Measurements from ENCODE around the gene ZNF354B.
"Not testable (repeated sequence)": the region's sequence is repeated elsewhere in the genome, so short reads cannot be mapped to it uniquely, and the experiment has no call there.

ZNF354B gene

GRCh38 chr5:178859625-178860521 lies at the start of gene ZNF354B:
Gene ZNF354B, plus strand, starts transcription at chr5:178859953. Its CDS starts 1,095 bp downstream, at chr5:178861048.
- peak; percentile 95 for DNase-seq (ENCODE audit: low read depth)

DNA sequence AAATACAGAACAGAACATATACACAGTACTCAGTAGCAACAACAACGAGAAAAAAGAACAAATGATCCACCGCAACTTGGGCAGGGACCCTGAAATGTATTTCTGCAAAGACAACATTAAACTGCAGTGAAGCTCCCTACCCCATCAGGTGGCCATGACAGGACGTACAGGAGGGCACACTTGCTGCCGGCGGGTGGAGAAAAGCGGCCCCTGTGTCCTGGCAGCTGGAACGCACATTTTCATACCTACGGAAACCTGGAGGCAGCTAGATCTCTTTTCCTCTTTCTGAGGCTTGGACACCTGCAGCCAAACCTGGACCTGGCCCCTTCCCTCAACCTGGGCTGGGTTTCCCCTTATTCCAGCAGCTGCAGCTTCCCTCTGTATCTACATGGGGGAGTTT lies 42.2 kb upstream of the ZNF354B start:
- DNase-seq (ENCODE audit: low read depth): no peak

GRCh38 chr5:178818094-178818493 lies 41.7 kb upstream of the ZNF354B start:
- DNase-seq (ENCODE audit: low read depth): no peak

DNA sequence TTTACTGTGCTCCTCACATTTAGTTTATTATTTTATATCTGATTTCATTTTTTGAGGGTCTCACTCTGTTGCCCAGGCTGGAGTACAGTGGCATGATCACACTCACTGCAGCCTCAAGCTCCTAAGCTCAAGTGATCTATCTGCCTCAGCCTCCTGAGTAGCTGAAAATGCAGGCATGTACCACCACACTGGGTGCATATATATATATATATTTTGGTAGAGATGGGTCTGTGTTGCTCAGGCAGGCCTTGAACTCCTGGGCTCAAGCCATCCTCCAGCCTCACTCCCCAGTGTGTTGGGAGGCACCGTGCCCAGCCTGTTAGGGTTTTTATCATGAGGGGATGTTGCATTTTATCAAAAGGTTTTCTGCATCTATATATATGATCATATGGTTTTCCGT lies 39.8 kb upstream of the ZNF354B start:
- DNase-seq (ENCODE audit: low read depth): no peak

- no peak for DNase-seq (ENCODE audit: low read depth)
These were observed 34.3 kb upstream of the ZNF354B start for GRCh38 chr5:178825444-178825843.

GRCh38 chr5:178826216-178826615 lies 33.5 kb upstream of the ZNF354B start:
- DNase-seq (ENCODE audit: low read depth): no peak

DNA sequence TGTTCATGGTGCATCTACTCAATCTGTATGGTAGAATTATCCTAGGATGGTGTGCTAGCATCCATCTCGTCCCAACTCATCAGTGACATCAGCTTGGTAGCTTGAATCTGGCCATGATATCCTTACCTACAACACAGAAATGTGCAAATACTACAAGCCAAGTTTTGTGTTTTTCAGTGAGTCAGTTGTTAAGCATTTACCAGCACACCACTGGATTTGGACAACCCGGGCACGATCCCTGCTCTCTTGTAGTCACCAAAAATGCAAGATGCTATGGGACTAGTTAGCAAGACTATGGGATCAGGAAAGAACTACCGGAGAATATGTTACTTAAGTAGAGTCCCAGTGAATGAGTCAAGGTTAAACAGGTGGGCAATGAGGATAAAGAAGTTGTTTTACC lies 32.1 kb upstream of the ZNF354B start:
- no peak for DNase-seq (ENCODE audit: low read depth)

GRCh38 chr5:178831049-178831448 lies 28.7 kb upstream of the ZNF354B start:
- DNase-seq (ENCODE audit: low read depth): no peak

- no peak for DNase-seq (ENCODE audit: low read depth)
These were observed 27.0 kb upstream of the ZNF354B start for GRCh38 chr5:178832618-178833201.

GRCh38 chr5:178836628-178837027 lies 23.1 kb upstream of the ZNF354B start:
- DNase-seq (ENCODE audit: low read depth): no peak

DNA sequence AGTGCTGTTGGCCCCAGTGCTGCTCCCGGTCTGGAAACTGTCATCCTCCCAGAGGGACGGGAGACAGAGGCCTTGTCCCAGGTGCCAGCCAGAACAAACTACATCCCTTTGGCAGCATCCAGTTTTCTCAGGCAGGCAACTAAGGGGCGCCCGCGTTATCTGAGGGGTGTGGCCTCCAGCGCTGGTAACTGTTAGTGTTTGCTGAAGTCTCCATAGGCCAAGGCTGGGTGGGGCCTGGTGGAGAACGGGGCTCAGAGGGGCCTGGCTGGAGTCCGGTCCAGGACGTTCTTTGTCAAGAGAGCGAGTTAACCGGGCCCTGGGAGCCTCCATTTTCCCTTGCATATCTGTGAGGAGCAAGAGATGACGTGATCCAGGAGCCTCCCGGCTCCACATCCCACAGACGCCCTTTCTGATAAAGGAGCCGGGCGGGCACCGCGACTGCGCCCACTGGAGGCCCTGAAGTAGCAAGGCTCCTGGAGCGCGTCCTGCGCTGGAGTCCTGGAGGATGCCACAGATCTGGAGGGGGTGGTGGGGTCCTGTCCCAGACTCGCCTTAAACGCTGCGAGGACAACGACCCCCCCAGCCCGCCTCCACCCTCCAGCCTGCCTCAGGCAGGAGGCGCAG lies 20.9 kb upstream of the ZNF354B start:
- not testable (repeated sequence) for DNase-seq (ENCODE audit: low read depth)

GRCh38 chr5:178839319-178839704 lies 20.4 kb upstream of the ZNF354B start:
- peak; percentile 8 for DNase-seq (ENCODE audit: low read depth)

- not testable (repeated sequence) for DNase-seq (ENCODE audit: low read depth)
These were observed 19.4 kb upstream of the ZNF354B start for GRCh38 chr5:178840399-178840798.

DNA sequence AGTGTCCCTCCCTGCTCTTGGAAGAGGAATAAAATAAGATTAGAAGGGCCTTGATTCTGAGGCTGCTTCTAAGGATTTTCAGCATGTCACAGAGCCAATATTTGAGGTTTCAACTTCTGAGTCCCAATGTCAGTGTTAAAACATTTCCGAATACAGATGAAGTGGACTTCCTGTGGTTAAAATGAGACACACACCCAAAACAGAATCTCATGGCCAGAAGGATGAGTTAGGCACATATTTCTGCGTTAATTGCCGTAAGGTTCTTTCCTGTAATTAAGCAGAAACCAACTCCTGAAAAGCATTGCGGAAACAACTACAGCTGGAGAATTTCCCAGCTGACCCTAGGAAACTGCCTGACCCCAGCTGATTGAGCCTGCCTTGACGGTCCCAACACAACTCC lies 10.4 kb upstream of the ZNF354B start:
- DNase-seq (ENCODE audit: low read depth): no peak

DNA sequence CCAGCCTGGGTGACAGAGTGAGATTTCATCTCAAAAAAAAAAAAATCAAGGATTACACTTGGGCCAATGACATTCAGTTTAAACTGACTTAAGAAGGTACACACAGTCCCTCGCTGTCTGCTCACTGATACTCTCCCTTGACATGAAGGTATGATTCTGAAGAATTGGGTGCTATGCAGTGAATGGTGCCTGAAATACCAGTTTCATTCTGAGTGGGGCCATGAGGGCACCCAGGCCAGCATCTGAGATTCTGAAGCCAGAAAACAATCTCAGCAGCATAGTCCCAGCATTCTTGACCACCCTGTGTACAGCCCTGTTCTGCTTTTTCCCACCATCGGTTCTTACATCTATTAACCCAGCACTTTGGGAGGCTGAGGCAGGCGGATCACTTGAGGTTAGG lies 7.8 kb upstream of the ZNF354B start:
- no peak for DNase-seq (ENCODE audit: low read depth)

- DNase-seq (ENCODE audit: low read depth): no peak
These were observed 5.5 kb upstream of the ZNF354B start for GRCh38 chr5:178854284-178854683.

DNA sequence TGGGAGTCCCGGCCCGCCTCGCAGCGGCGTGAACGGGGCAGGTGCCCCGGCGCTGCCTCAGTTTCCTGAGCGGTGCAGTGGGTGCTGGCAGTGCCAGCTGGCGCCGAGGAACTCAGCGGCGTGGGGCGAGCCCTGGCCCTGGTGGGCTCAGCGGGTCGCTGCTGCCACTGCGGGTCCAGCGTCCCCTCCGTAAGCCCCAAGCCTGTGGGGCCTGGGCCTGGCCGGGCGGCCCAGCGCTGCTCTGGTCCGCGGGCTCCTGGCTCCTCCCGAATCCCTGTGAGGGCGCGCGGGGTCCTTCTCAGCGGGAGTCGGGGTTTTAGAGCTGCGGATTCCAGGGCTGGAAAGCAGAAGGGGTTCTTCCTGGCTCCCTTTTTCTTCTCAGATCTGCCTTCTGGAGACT lies 862 bp downstream of the ZNF354B start:
- DNase-seq (ENCODE audit: low read depth): not testable (repeated sequence)

DNA sequence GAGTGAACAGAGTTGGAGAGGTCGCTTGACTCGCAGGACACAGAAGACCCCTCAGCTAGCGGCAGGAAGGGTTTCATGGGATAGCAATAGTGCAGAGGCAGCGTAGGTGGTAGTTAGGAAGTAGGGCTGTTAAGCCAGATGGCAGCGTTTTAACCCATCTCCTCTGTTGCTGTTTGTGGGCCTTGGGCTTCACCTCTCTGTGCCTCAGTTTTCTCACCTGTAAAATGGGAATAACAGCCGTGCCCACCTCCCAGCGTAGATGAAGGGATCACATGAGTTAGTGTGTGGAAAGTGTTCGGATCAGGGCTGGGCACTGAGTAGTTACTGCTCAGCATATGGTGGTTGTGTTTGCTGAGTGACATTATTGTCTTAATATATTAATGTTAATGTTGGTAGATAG lies 1.9 kb downstream of the ZNF354B start:
- no peak for DNase-seq (ENCODE audit: low read depth)

DNA sequence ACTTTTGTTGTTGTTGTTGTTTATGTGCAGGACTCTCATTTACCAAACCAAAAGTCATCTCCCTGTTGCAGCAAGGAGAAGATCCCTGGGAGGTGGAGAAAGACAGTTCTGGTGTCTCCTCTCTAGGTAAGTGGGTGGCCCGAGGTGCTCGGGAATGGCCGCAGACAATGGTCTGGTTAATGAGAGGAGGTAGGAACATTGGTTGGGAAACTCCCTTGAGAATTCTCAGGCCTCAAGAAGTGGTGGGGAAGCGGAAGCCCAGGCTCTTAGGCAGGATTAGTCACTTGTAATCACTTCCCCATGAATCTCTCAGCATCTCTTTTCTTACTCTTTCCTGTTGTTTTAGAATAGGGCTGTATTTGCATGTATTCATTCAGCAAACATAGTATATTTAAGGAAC lies 7.2 kb downstream of the ZNF354B start:
- DNase-seq (ENCODE audit: low read depth): no peak

- no peak for DNase-seq (ENCODE audit: low read depth)
These were observed 9.8 kb downstream of the ZNF354B start for GRCh38 chr5:178869577-178869976.

DNA sequence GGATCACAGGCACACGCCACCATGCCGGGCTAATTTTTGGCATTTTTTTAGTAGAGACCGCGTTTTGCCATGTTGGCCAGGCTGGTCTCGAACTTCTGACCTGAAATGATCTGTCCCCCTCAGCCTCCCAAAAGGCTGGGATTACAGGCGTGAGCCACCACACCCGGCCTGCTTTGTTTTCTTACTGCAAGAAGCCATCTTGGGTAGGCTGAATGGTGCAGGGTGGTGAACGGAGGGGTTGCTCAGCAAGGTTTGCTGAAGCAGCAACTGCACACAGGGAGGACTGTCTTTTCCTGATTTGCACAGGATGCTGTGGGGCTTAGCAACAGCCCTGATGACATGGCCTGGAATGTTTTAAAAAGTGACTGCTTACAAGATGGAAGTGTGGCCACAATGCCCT lies 10.7 kb downstream of the ZNF354B start:
- no peak for DNase-seq (ENCODE audit: low read depth)

- DNase-seq (ENCODE audit: low read depth): no peak
These were observed 12.5 kb downstream of the ZNF354B start for GRCh38 chr5:178872302-178872701.

GRCh38 chr5:178883115-178883694 lies 23.5 kb downstream of the ZNF354B start:
- DNase-seq (ENCODE audit: low read depth): not testable (repeated sequence)
